NCI-H345 (cell line): ENCODE results near the gene PKIG.
"Not testable (repeated sequence)": the region's sequence is repeated elsewhere in the genome, so short reads cannot be mapped to it uniquely, and the experiment has no call there.

Source experiments
- DNase-seq: peaks from one replicate; lab custom pipeline; 2025; lab: John Stamatoyannopoulos, UW

PKIG gene

DNA sequence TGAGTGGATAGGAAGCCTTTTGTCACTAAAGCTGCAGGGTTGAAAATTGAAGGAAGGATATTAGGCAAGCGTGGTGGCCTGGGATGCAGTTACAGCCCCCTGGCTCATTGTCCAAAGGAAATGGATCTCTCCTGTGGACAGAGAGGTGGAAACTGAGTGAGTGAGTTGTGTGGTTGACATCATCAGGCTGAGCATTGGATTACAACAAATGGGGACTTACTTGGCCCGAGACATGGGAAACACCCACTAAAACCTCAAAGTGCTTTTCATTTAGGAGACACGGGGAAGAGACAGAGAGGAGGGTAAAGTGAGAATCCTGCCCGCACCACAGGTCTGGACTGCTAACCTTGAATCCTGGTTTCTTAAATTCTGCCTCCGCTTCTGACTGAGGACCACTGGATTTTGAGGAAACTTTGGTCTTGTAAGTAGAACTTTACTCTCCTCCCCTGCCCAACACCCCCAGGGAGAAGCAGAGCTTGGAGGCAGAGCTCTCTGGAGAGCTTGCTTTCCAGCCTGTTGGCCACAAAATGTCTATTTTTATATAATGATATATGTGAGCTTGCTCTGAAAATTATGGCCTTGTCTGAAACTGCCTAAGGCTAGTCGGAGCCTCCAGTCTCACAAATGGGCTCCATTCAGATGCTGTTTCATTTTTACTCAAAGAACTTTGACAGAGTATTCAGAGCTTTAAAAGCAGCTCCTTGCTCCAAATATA, at the start of gene PKIG:
TSS of gene PKIG (plus strand) at position 269 of the 715 bp plus-strand sequence. CDS start 31,978 bp downstream, outside the sequence.
- DNase-seq = no peak

DNA sequence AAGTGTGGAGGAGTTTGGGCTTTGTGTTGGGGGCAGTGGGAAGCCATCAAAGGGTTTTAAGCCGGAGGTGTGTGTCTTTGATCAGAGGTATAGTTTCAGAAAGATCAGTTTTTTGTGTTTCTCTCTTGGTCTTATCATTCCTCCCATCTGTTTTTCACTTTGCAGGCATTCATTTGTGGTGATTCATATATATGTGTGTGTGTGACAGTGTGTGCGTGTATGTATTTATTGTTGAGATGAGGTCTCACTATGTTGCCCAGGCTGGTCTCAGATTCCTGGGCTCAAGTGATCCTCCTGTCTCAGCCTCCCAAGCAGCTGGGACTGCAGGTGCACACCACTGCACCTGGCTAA, 49.4 kb upstream of the PKIG start:
- no peak for DNase-seq

DNA sequence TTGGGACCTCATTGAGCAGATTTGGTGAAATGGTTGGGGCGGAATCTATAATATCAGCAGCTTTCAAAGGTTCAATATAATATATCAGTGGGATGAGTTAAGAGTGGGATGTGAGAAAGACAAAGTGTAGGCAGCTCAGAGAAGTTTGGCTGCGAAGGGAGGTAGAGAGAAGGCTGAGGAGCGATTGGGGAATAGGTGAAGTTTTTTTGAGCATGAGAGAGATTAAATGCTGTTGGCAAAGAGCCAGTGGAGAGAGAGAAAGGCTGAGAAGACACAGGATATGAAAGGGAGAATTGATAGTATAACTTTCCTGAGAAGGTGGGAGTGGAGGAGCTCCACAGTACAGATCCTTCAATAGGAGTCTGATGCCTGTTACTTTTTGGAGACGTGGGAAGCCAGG, 48.5 kb upstream of the PKIG start:
- no peak for DNase-seq

GRCh38 chr20:44536175-44536574, 46.2 kb upstream of the PKIG start:
- no peak for DNase-seq

DNA sequence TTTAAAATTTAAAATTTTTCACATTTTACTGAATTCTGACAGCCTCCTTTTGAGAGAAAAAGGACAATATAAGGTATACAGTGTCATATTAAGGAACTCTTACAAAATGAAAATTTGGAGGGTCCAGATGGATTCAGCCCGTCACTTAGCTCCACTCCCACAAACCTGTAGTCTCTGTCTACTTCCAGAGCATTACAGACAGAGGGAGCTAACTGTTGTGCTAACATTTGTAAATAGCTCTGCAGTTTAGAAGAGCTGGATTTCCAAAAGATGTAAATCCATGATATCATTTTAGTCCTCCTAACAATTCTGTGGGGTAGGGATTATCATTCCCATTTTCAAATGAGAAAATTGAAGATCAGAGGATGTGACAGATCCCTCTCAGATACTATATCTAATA, 44.4 kb upstream of the PKIG start:
- no peak for DNase-seq

DNA sequence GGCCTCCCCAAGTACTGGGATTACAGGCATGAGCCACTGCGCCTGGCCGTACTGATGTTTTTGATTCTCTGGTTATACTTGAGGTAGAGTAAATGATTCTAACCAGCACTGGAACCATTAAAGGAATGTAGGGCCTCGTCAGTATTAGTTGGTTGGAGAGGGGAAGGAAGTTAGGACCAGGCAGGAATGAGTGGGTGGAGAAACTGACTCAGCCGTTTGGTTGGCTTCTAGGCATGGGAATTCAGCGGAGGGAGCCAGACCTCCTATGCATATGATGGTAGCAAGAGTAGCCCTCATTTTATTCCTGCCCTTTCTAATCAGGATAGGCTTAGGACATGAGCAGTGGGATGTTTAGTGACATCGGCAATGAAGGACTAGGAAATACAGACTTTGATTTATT, 41.5 kb upstream of the PKIG start:
- DNase-seq = no peak

- DNase-seq = no peak
These were observed 40.4 kb upstream of the PKIG start for GRCh38 chr20:44541992-44542391.

- DNase-seq = no peak
These were observed 39.5 kb upstream of the PKIG start for GRCh38 chr20:44542890-44543289.

- no peak for DNase-seq
These were observed 39.0 kb upstream of the PKIG start for GRCh38 chr20:44543358-44543757.

DNA sequence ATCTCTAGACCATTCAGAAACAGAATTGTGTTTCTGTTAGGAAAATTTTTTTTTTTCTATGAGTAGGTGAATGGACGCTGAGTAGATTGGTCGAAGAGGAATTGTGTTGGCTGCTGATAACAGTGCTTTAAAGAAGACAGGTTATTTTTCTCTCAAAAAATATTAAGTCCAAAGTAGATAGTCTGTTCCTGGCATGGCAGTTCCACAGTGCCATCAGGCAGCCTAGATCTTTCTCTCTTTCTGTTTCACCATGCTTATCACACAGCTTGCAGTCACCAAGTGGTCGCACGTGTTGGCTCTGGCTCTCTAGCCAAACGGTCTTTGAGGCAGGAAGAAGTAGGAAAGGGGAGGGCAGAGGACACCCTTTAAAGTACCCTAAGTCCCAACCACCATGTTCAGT, 38.1 kb upstream of the PKIG start:
- DNase-seq = no peak

DNA sequence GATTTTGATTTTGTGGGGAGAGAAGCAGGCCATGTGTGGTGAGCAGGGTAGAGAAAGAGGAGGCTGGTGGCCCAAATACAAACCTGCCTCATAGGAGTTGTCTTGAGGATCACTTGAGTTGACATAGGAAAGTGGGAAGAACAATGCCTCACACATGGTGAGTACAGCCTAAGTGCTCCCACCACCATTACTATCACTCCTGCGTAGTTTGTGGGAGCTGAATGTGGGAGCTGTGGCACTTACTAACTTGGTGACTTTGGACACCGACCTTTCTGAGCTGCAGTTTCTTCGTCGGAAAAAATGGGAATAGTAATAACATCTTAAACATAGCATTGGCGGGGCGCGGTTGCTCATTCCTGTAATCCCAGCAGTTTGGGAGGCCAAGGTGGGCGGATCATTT, 35.0 kb upstream of the PKIG start:
- DNase-seq = no peak

DNA sequence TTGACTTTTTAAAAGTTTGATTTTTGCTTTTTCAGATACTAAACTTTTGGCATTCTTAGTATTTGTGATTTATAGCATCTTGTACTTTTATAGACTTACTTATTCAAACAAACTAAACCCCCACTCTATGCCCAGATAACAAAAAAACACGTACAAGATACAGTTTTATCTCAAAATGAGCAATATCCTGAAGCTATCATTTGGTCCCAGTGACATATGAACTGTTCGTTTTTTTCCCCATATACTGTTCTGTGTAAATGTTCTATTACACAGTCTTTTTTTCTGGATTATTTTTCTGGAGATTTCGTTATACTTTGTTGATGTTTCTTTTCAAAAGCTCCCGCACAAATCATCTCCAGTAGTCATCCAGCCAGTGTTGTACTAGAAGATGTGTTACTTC, 33.3 kb upstream of the PKIG start:
- no peak for DNase-seq

DNA sequence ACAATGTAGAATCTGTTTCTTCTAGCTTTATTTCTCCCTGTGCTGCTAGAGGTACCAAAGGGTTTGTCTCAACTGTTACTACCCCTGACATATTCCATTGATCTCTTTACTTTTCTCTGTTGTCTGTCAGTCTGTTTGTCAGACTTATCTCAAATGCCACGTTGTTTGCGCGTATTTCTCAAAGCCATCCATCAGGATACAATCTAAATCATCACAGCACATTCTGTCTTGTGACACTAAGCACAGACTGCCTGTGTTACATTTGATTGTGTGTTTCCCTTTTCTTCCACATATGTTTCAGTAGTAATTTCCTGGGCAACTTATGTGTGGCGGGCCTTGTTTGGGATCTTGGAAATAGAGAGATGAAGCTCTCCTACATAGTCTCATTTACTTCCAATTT, 30.3 kb upstream of the PKIG start:
- DNase-seq = no peak

GRCh38 chr20:44552568-44552949, 29.8 kb upstream of the PKIG start:
- DNase-seq = no peak

DNA sequence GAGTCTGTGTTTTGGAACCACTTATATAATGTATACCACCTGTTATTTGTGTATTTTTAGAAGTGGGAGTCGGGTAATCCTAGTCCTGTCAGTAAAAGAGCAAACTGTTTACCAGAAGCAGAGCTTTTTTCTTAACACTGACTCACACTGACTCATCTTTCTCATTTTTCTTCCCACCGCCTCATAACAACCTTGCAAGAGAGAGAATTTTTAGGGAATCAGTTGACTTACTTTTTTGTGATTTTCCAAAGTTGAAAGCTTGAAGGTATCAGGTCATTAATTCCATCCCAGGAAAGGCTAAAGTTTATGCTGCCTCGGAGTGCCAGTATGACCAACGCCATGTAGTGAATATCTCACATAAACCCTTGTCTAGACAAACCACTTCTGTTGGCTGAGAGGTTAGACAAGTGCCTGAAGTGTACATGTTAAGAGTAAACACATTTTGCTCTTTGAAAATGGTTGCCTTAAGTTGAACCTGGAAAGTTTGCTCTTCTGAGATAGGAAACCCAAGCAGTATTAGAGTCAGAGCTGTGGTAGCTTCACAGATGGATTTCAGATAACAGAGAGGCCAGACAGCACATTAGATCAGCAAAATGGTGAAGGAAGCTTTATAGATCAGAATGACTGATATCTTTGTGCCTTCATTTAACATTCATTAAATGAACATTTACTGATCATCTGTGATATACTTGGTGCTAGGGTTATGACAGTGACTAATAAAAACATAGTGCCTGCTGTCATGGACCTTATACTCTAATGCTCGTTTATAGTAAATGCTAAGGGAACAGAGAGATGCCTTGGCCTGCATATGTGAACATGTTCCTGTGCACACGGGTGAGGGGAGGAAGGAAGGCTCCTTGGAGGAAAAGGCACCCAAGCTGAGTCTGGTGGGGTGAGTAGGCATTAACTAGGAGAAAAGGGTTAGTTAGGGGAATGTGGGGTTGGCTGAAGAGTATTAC, 29.1 kb upstream of the PKIG start:
- DNase-seq = peak; percentile 51

DNA sequence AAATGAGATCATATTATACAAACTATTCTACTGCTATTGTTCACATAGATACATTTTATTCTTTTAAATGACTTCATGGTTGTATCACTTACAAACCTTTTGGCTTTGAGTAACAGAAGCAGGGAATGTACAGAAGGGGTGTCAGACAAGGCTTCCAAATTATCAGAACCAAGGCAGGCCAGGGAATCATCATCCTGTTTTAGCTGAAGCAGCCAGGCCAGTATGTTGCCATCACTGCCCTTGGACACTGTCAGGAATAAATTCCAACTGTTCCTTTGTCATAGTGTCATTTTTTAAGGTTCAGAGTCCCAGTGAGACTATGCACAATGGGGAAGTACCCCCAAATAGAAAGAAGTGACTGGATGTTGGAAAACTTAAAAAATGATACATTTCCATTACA, 23.1 kb upstream of the PKIG start:
- no peak for DNase-seq

DNA sequence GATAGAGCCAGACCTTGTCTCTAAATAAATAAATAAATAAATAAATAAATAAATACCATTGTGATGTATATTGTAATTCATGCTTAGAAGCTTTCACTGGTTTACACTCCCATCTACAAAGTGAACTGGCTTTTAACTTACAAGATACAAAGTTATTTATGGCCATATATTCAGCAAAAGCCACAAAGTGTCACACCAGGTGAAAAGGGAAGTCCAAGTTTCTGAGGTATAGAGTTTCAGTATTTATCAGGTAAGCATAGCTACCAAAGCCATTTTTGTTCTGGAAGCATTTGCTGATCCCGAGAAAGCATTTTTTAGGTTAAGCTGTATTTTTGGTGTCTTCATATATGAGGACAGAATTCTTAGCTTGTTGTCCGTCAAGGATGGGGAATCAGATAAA, 22.1 kb upstream of the PKIG start:
- DNase-seq = no peak

DNA sequence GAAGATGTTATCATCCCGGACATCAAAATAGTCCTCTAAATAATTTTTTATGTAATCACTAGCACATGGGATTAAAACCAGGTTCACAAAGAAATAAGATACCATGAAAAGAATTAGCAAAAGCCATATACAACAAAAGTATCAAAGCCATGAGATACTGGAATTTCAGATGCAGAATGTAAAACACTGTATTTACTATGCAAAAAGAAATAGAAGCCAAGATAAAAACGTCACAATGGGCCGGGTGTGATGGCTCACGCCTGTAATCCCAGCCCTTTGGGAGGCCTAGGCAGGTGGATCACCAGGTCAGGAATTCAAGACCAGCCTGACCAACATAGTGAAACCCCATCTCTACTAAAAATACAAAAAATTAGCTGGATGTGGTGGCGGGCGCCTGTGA, 21.6 kb upstream of the PKIG start:
- not testable (repeated sequence) for DNase-seq

GRCh38 chr20:44561876-44562275, 20.5 kb upstream of the PKIG start:
- DNase-seq = no peak

GRCh38 chr20:44566018-44566417, 16.4 kb upstream of the PKIG start:
- no peak for DNase-seq

DNA sequence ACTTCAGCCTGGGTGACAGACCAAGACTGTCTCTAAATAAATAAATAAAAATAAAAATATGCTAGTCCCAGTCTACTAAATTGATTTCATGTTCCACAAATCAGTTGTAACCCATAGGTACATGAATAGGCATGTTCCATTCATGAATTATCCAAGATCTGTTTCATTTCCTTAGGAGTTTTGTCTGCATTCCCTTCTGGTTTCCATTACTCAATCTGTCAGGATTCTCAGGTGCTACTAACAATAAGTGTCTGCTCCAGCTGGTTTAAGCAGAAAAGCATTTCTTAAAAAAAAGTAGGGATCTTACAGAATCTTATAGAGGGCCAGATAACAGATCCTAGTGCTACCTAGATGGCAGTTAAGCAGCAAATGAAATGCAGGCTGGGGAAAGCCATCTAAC, 15.6 kb upstream of the PKIG start:
- no peak for DNase-seq

DNA sequence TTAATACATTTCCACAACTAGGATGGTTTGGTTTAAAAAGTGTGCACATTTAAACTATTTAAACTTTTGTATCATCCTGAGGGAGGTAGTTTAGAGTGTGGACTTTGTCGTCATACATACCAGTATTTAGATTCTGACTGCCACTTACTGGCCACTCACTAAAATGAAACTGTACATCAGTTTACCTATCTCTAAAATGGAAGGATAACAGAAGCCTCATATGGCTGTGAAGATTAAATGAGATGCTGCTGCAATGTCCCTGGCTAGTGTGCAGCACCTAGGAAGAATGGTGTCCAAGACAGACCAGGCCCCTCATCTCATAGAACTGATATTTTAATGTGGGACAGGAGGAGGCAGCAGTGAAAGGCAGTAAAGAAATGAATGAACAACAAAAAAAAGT, 12.0 kb upstream of the PKIG start:
- no peak for DNase-seq

DNA sequence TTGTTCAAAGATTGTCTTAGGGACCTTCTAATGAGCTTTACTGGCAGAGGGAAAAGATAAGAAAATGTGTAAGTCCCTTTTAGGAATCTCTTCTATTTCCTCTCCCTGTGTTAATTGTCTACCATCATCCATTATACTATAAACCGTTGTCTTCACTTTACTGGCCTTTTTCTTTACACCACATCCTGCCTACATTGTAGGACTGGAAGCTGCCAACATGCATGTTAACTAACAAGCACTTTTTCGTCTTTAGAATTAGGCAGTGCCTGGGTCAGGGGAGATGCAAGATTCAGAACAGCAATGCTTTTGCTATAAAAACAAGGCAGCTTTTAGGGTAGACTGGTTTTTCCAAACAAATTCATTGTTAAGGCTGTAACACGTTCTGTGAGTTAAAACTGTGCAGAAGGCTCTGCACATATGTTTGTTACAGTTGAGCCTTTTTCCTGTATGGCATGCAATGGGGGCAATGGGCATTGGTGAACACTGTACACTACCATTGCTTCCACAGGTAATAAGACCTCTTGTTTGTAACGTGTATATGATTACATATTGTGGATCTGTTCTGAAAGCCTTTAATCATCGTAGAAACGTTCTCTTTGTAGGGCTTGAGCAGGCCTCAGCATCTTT, 10.9 kb upstream of the PKIG start:
- DNase-seq = no peak
